ENCODE data around the gene TCTN3.

GRCh38 chr10:95742962-95743535, 49.3 kb upstream of the TCTN3 start:
- TF ChIP-seq CTCF (tag by site-specific recombination; IDR thresholded peaks at IDR 0.05) (no peak), ZNF768 (tag by site-specific recombination; IDR thresholded peaks at IDR 0.05) (no peak), ZBTB44 (tag by site-specific recombination; IDR thresholded peaks at IDR 0.05) (no peak), ZNF792 (tag by site-specific recombination; IDR thresholded peaks at IDR 0.05) (no peak), ZBTB11 (tag by site-specific recombination; conservative IDR thresholded peaks at IDR 0.05; ENCODE audit: low read depth) (no peak), ZNF302 (tag by site-specific recombination; IDR thresholded peaks at IDR 0.05; ENCODE audit: low read depth) (no peak), PBX3 (CRISPR knock-in tag; IDR thresholded peaks at IDR 0.05) (no peak), ZNF2 (tag by site-specific recombination; IDR thresholded peaks at IDR 0.05) (no peak), ZBTB7A (tag by site-specific recombination; IDR thresholded peaks at IDR 0.05; ENCODE audit: low read depth) (no peak), ATF2 (tag by site-specific recombination; IDR thresholded peaks at IDR 0.05; ENCODE audit: low read depth) (no peak), ZNF521 (tag by site-specific recombination; IDR thresholded peaks at IDR 0.05) (no peak), ZFP3 (tag by site-specific recombination; IDR thresholded peaks at IDR 0.05; ENCODE audit: low read depth) (no peak), ZNF121 (tag by site-specific recombination; IDR thresholded peaks at IDR 0.05) (no peak), ZNF530 (tag by site-specific recombination; IDR thresholded peaks at IDR 0.05; ENCODE audit: low read depth) (no peak)

Data from HEK293 (cell line).